PC-9 (cell line): ENCODE measurements around the gene ALG11. TPM values are rescaled to one million over a fixed set of nuclear protein-coding genes. Genes with fewer than 3 reads are reported as not detected.

Experiments
- BruUV-seq: library from RNA; stranded (reverse); fragments of 400-500 nt; replicated peaks from 2 replicates; lab custom pipeline; 2021; lab: Mats Ljungman, UMichigan
- CTCF ChIA-PET: fragments of 300-600 bp; sonication (Branson Sonifier 250); formaldehyde crosslinking; loops from one replicate; lab custom pipeline; 2022; ENCODE audit warnings: antibody characterized with exemption; lab: Charles Lee
- POLR2A ChIA-PET: fragments of 300-600 bp; sonication (Branson Sonifier 250); formaldehyde crosslinking; loops from one replicate; lab custom pipeline; 2022; ENCODE audit warnings: antibody characterized with exemption; ENCODE audit not compliant: unreplicated experiment; lab: Charles Lee
- DNase-seq, 2 experiments: peaks; one replicate each; pipeline versions ENCODE4 v3.0.0 to v3.0.0-alpha.2; 2015 to 2022; ENCODE audit warnings: mixed read lengths in 1 of 2
- H2AFZ ChIP-seq: fragments of 200-600 bp; sonication (generic); 2 replicates; pipeline ENCODE4 v1.8.1; 2017; ENCODE audit warnings: antibody characterized with exemption
- H3F3A ChIP-seq: fragments of 200-600 bp; sonication (generic); 2 replicates; pipeline ENCODE4 v1.8.1; 2017; ENCODE audit warnings: antibody characterized with exemption, mild to moderate bottlenecking, low read depth; ENCODE audit not compliant: insufficient read depth
- H3K27ac ChIP-seq: fragments of 200-600 bp; sonication (generic); 2 replicates; pipeline ENCODE4 v1.6.1; 2016; ENCODE audit warnings: mixed run types
- H3K27me3 ChIP-seq: fragments of 200-600 bp; sonication (generic); 2 replicates; pipeline ENCODE4 v1.6.1; 2016; ENCODE audit warnings: low read depth, mixed run types; ENCODE audit not compliant: insufficient read depth
- H3K36me3 ChIP-seq: fragments of 200-600 bp; sonication (generic); 2 replicates; pipeline ENCODE4 v1.6.1; 2016; ENCODE audit warnings: low read depth, mixed run types
- H3K4me1 ChIP-seq: fragments of 200-600 bp; sonication (generic); replicated peaks from 2 replicates; pipeline ENCODE4 v1.6.1; 2016; ENCODE audit warnings: mixed run types; ENCODE audit not compliant: insufficient read depth
- H3K4me2 ChIP-seq: fragments of 200-600 bp; sonication (generic); 2 replicates; pipeline ENCODE4 v1.6.1; 2017; ENCODE audit warnings: mixed run types
- H3K4me3 ChIP-seq: fragments of 200-600 bp; sonication (generic); 2 replicates; pipeline ENCODE4 v1.6.1; 2016; ENCODE audit warnings: mixed run types
- H3K79me2 ChIP-seq: fragments of 200-600 bp; sonication (generic); 2 replicates; pipeline ENCODE4 v1.6.1; 2017; ENCODE audit warnings: low read depth, mixed run types
- H3K9me2 ChIP-seq: fragments of 200-600 bp; sonication (generic); 2 replicates; pipeline ENCODE4 v1.8.1; 2017; ENCODE audit warnings: mild to moderate bottlenecking; ENCODE audit not compliant: insufficient read depth
- H3K9me3 ChIP-seq: fragments of 200-600 bp; sonication (generic); 2 replicates; pipeline ENCODE4 v1.8.1; 2016; ENCODE audit warnings: low read depth; ENCODE audit not compliant: insufficient read depth
- H4K20me1 ChIP-seq: fragments of 200-600 bp; sonication (generic); 2 replicates; pipeline ENCODE4 v1.8.1; 2017; ENCODE audit not compliant: insufficient read depth
- EZH2 ChIP-seq: fragments of 200-600 bp; sonication (generic); IDR thresholded peaks from 2 replicates; pipeline ENCODE4 v1.8.0; 2017; ENCODE audit warnings: antibody characterized with exemption, low read depth
- intact Hi-C: fragments of 100-400 bp; cut with micrococcal nuclease; formaldehyde crosslinking; loops from one replicate; pipeline ENCODE4 v1.10.0; 2022; ENCODE audit not compliant: unreplicated experiment
- total RNA-seq: library from RNA; stranded (reverse); gene quantifications from 2 replicates; pipeline ENCODE4 v1.2.3, GENCODE V29; 2021
- TF ChIP-seq, protein P1 (sequence below): fragments of 200-600 bp; sonication (generic); conservative IDR thresholded peaks from 2 replicates; pipeline ENCODE4 v1.6.1; 2017; ENCODE audit warnings: mixed run types, antibody characterized with exemption, mild to moderate bottlenecking, moderate library complexity

The ALG11 gene
- total RNA-seq, 1 experiment from 2014 or later: 15.0 TPM

DNA sequence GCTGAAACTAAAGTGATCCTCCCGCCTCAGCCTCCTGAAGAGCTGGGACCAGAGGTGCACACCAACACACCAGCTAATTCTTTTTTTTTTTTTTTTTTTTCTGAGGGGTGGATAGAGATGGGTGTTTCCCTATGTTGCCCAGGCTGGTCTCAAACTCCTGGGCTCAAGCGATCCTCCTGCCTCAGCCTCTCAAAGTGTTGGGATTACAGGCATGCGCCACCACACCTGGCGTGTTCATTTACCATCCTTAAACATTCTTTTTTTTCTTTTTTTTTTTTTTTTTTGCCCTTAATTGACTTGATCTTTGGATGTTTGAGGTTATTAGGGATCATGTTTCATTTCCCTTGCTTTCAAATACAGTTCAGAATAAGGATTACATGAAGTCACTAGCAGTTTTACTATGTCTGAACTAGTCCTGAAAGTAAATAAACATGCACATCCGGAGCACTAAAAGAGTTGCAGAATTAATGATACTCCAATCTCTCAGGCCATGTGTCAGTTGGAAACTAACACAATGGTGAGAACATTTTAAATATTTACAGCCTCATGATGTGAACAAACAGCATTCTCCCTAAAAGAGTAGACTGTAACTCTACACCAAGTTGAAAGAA is 22.5 kb downstream of the ALG11 start:
- POLR2A ChIA-PET: no interaction called here
- no peaks in the 10 kb centered on the region for H3K4me1 ChIP-seq
- no peak overlapping the region for H3K4me2 ChIP-seq
- DNase-seq: no peak
- no peak overlapping the region for H3K27ac ChIP-seq
- CTCF ChIA-PET: interaction anchor here (0.6 kb wide), 1 partner anchor 214 kb away, joined by 6 read pairs; no protein-coding TSS in a partner anchor
- no peaks in the 10 kb centered on the region for H3K9me3 ChIP-seq
- H3K27me3 ChIP-seq: no peaks in the 10 kb centered on the region
- no peak overlapping the region for H2AFZ ChIP-seq
- H3K9me2 ChIP-seq: no peaks in the 10 kb centered on the region
- intact Hi-C loops: no loop called here
- BruUV-seq: no TSS peak
- H3F3A ChIP-seq: 0 out of 2 replicates have a peak, but pooled peaks cover 4% of the 10 kb centered on the region
- no peak overlapping the region for H3K4me3 ChIP-seq
- H4K20me1 ChIP-seq: no peaks in the 10 kb centered on the region
- H3K79me2 ChIP-seq: no peaks in the 10 kb centered on the region
- H3K36me3 ChIP-seq: no peaks in the 10 kb centered on the region
- no peak for TF ChIP-seq EZH2
- TF ChIP-seq, protein P1, sequence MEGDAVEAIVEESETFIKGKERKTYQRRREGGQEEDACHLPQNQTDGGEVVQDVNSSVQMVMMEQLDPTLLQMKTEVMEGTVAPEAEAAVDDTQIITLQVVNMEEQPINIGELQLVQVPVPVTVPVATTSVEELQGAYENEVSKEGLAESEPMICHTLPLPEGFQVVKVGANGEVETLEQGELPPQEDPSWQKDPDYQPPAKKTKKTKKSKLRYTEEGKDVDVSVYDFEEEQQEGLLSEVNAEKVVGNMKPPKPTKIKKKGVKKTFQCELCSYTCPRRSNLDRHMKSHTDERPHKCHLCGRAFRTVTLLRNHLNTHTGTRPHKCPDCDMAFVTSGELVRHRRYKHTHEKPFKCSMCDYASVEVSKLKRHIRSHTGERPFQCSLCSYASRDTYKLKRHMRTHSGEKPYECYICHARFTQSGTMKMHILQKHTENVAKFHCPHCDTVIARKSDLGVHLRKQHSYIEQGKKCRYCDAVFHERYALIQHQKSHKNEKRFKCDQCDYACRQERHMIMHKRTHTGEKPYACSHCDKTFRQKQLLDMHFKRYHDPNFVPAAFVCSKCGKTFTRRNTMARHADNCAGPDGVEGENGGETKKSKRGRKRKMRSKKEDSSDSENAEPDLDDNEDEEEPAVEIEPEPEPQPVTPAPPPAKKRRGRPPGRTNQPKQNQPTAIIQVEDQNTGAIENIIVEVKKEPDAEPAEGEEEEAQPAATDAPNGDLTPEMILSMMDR: no peak

DNA sequence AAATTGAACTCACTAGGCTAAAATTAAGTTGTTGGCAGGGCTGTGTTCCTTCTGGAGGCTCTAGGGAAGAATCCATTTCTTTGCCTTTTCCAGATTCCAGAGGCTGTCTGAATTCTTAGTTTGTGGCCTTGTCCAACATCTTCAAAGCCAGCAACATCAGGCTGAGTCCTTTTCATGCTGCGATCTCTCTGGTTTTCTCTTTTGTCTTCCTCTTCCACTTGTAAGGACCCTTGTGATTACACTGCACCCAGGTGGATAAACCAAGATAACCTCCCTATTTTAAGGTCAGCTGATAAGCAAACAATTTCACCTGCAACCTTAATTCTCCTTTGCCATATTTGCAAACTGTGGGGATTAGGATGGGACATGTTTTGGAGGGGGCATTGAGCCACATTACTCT is 23.8 kb downstream of the ALG11 start:
- intact Hi-C loops: no loop called here
- no peak overlapping the region for H3K4me2 ChIP-seq
- no peaks in the 10 kb centered on the region for H3K79me2 ChIP-seq
- no TSS peak for BruUV-seq
- H4K20me1 ChIP-seq: no peaks in the 10 kb centered on the region
- no peak overlapping the region for H2AFZ ChIP-seq
- no peaks in the 10 kb centered on the region for H3K27me3 ChIP-seq
- TF ChIP-seq EZH2: no peak
- TF ChIP-seq, protein P1: no peak
- no peak overlapping the region for H3K4me3 ChIP-seq
- CTCF ChIA-PET: no interaction called here
- DNase-seq: no peak
- no peak overlapping the region for H3K27ac ChIP-seq
- no peaks in the 10 kb centered on the region for H3K4me1 ChIP-seq
- no peaks in the 10 kb centered on the region for H3K9me3 ChIP-seq
- 0 out of 2 replicates have a peak, but pooled peaks cover 4% of the 10 kb centered on the region for H3F3A ChIP-seq
- POLR2A ChIA-PET: no interaction called here
- no peaks in the 10 kb centered on the region for H3K36me3 ChIP-seq
- H3K9me2 ChIP-seq: no peaks in the 10 kb centered on the region

DNA sequence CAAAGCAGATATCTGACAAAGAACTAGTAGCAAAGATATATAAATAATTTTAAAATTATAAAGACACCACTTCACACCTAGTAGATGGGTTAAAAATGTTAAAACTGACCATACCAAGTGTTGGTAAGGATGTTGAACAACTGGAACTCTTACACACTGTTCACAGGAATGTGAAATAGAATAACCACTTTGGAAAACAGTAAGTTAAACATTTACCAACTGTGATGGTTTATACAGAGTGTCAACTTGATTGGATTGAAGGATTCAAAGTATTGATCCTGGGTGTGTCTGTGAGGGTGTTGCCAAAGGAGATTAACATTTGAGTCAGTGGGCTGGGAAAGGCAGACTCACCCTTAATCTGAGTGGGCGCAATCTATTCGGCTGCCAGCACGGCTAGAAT is 31.5 kb downstream of the ALG11 start:
- TF ChIP-seq, protein P1: no peak
- no peak for TF ChIP-seq EZH2
- Histone ChIP-seq H3K36me3 (no peaks in the 10 kb centered on the region), H4K20me1 (no peaks in the 10 kb centered on the region), H3K4me3 (no peak overlapping the region), H3K9me2 (no peaks in the 10 kb centered on the region), H2AFZ (no peak overlapping the region), H3K9me3 (no peaks in the 10 kb centered on the region), H3K27ac (no peak overlapping the region), H3K4me1 (no peaks in the 10 kb centered on the region), H3F3A (no peaks in the 10 kb centered on the region), H3K79me2 (no peaks in the 10 kb centered on the region), H3K27me3 (no peaks in the 10 kb centered on the region), H3K4me2 (no peak overlapping the region)
- ChIA-PET CTCF (no interaction called here), POLR2A (no interaction called here)
- intact Hi-C loops: no loop called here
- no peak for DNase-seq
- no TSS peak for BruUV-seq
